LNCaP clone FGC (cell line): ENCODE data around the gene ITGB5.
A peak's percentile ranks its signal among the peaks of the same experiment; 100 is the strongest.
"Not testable (repeated sequence)": the region's sequence is repeated elsewhere in the genome, so short reads cannot be mapped to it uniquely, and the experiment has no call there.

ENCODE experiments used
- DNase-seq: peaks from one replicate; pipeline ENCODE4 v3.0.0-alpha.2; 2011; ENCODE audit warnings: low read depth
- H3K4me3 ChIP-seq: 2 replicates; pipeline ENCODE4 v1.5.1; 2011; ENCODE audit warnings: mild to moderate bottlenecking, low read depth, low read length, control low read depth
- TF ChIP-seq, protein P1 (sequence below): IDR thresholded peaks from 2 replicates; pipeline ENCODE4 v1.5.1; 2012; ENCODE audit warnings: mild to moderate bottlenecking; ENCODE audit not compliant: control insufficient read depth, insufficient read depth; ENCODE audit errors: extremely low read depth

Gene ITGB5

GRCh38 chr3:124791142-124791541 lies 96.0 kb downstream of the ITGB5 start:
- TF ChIP-seq, protein P1, sequence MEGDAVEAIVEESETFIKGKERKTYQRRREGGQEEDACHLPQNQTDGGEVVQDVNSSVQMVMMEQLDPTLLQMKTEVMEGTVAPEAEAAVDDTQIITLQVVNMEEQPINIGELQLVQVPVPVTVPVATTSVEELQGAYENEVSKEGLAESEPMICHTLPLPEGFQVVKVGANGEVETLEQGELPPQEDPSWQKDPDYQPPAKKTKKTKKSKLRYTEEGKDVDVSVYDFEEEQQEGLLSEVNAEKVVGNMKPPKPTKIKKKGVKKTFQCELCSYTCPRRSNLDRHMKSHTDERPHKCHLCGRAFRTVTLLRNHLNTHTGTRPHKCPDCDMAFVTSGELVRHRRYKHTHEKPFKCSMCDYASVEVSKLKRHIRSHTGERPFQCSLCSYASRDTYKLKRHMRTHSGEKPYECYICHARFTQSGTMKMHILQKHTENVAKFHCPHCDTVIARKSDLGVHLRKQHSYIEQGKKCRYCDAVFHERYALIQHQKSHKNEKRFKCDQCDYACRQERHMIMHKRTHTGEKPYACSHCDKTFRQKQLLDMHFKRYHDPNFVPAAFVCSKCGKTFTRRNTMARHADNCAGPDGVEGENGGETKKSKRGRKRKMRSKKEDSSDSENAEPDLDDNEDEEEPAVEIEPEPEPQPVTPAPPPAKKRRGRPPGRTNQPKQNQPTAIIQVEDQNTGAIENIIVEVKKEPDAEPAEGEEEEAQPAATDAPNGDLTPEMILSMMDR, result no peak

DNA sequence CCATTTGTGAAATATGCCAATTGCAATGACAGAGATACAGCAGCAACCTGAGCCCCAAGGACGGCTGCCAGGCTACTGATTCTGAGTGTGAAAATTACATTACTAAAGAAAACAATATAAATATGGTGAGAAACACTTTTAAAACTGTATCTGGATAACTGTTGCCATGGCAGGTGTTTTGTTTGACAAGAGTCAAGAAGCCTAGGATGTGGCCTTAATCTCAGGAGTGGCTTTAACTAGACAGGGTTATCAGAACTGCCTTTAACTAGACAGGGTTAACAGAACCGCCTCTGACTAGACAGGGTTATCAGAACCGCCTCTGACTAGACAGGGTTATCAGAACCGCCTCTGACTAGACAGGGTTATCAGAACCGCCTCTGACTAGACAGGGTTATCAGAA lies 98.1 kb downstream of the ITGB5 start:
- not testable (repeated sequence) for H3K4me3 ChIP-seq, DNase-seq

More at GRCh38 chr3:124791142-124791541, 96.0 kb downstream of the ITGB5 start:
- DNase-seq, result no peak
- H3K4me3 ChIP-seq, result no peak overlapping the region

DNA sequence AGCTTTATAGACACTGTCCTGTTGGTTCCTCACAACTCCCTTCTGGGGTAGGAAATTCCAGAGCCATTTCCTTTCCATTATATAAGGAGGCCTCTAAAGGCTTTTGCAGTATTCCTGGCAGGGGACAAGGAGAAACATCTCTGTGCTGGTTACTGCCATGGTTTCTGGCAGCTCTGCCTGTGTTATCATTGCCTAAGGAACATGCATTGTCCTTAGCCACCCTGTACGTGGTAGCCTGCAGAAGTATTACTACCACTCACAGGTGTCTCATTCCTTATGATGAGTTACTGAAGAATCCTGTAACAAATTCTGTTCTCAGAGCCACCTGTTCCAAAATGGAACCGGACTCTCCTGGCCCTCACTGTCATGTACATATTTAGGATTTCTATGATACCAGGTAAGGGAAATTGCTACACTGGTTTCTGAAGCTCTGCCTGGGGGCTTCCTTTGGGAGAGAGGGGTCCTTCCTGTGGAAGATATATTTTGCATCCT lies 98.9 kb downstream of the ITGB5 start:
- DNase-seq, result no peak
- H3K4me3 ChIP-seq, result no peak overlapping the region
- TF ChIP-seq, protein P1, result no peak

- TF ChIP-seq, protein P1, result no peak
- no peak overlapping the region for H3K4me3 ChIP-seq
- no peak for DNase-seq
These were observed 99.5 kb downstream of the ITGB5 start for GRCh38 chr3:124787476-124788195.

DNA sequence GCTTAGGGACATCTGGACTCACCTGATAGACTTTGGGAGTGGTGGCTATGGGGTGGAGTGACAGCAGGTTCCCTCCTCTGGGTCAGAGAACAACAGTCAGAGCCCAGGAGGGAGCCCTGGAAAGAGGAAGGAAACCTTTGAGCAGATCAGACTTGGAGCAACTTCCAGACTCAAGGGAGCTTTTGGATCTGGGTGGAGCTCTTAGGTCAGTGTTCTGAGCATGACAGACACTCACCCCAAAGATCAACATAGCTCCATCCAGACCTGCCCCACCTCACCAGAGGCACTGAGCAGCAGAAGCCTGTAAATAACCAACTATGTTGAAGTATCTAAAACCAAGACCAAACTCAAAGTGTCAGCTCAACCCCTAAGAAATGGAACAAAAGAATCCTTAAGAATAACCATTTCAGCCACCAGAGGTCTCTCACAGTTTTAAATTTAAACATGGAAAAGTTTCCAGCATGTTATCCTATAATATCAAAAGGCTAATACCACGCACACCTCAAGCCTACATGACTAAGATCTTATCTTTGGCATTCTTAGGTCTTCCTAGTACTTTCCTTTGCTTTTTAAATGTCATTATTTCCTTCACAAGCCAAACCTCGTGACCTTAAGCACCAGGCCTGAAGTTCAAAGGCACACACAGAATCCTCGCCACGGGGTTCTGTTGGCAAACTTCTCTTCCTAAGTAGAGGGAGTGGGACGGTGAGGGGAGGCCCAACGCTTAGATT lies 100.5 kb downstream of the ITGB5 start:
- DNase-seq, result peak; percentile 39
- TF ChIP-seq, protein P1, result peak; percentile 38
- H3K4me3 ChIP-seq, result no peak overlapping the region

DNA sequence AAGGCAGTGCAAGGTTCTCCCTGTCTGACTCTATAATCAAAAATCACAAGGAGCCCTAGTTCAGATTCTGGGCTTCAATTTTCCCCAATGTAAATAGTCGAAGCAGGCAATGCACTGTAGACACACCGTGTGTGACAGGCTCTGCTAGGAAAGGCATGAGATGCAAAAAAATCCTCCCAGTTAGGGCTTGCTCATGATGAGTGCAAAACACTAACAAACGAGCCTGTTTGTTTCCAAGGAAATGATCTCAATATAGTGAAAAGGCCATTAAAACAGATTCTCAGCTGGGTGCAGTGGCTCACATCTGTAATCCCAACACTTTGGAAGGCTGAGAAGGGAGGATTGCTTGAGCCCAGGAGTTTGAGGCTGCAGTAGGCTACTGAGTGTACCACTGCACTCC lies 101.2 kb downstream of the ITGB5 start:
- no peak overlapping the region for H3K4me3 ChIP-seq
- TF ChIP-seq, protein P1, result no peak
- no peak for DNase-seq

GRCh38 chr3:124784686-124785382 lies 102.3 kb downstream of the ITGB5 start:
- TF ChIP-seq, protein P1, result no peak
- DNase-seq, result no peak
- H3K4me3 ChIP-seq, result no peak overlapping the region
